HepG2 (cell line): ENCODE data around the gene CAT. TPM values are rescaled to one million over a fixed set of nuclear protein-coding genes. Genes with fewer than 3 reads are reported as not detected.

Source experiments
- FOXC1 ChIP-seq: sonication (generic); formaldehyde crosslinking; IDR thresholded peaks from 2 replicates; pipeline ENCODE4 v1.8.0; 2022; ENCODE audit warnings: mild to moderate bottlenecking, missing genetic modification reagents, borderline replicate concordance
- MIER3 ChIP-seq: IDR thresholded peaks from 2 replicates; pipeline ENCODE4 v1.6.1; 2016; ENCODE audit warnings: missing compliant biosample characterization, borderline replicate concordance
- NAIF1 ChIP-seq: sonication (generic); formaldehyde crosslinking; IDR thresholded peaks from 2 replicates; pipeline ENCODE4 v1.5.0; 2020; ENCODE audit warnings: mild to moderate bottlenecking, missing genetic modification reagents, borderline replicate concordance
- RBFOX2 ChIP-seq: fragments of 200-400 bp; formaldehyde crosslinking; IDR thresholded peaks from 2 replicates; pipeline ENCODE4 v1.6.1; 2017; ENCODE audit warnings: low read depth, mild to moderate bottlenecking, low read length
- RBM39 ChIP-seq: fragments of 200-400 bp; formaldehyde crosslinking; IDR thresholded peaks from one replicate; pipeline ENCODE4 v1.6.1; 2018; ENCODE audit warnings: antibody characterized with exemption, mild to moderate bottlenecking, low read depth, low read length; ENCODE audit not compliant: poor library complexity, severe bottlenecking
- TGIF2 ChIP-seq: IDR thresholded peaks from 2 replicates; pipeline ENCODE4 v1.6.1; 2016; ENCODE audit warnings: control low read depth, missing compliant biosample characterization
- TOE1 ChIP-seq: sonication (generic); formaldehyde crosslinking; IDR thresholded peaks from 2 replicates; pipeline ENCODE4 v1.4.0; 2020; ENCODE audit warnings: mild to moderate bottlenecking, missing genetic modification reagents
- U2AF2 ChIP-seq: fragments of 200-400 bp; formaldehyde crosslinking; IDR thresholded peaks from 2 replicates; pipeline ENCODE4 v1.6.1; 2017; ENCODE audit warnings: low read depth, mild to moderate bottlenecking, low read length
- ZBTB42 ChIP-seq: sonication (generic); formaldehyde crosslinking; IDR thresholded peaks from 2 replicates; pipeline ENCODE4 v1.5.0; 2020; ENCODE audit warnings: mild to moderate bottlenecking, missing genetic modification reagents
- ZEB1 ChIP-seq: IDR thresholded peaks from 2 replicates; pipeline ENCODE4 v1.6.1; 2012; ENCODE audit warnings: mild to moderate bottlenecking, low read depth, inconsistent platforms; ENCODE audit not compliant: insufficient replicate concordance
- ZKSCAN8 ChIP-seq: IDR thresholded peaks from 2 replicates; pipeline ENCODE4 v1.6.1; 2016; ENCODE audit warnings: borderline replicate concordance, missing genetic modification reagents, missing compliant biosample characterization
- ZNF224 ChIP-seq: sonication (generic); formaldehyde crosslinking; IDR thresholded peaks from 2 replicates; pipeline ENCODE4 v1.5.0; 2020; ENCODE audit warnings: mild to moderate bottlenecking, missing genetic modification reagents
- ZNF292 ChIP-seq: sonication (generic); formaldehyde crosslinking; IDR thresholded peaks from 2 replicates; pipeline ENCODE4 v1.8.1; 2022; ENCODE audit warnings: mild to moderate bottlenecking, low read depth, missing genetic modification reagents, borderline replicate concordance
- ZNF496 ChIP-seq: sonication (generic); formaldehyde crosslinking; IDR thresholded peaks from 2 replicates; pipeline ENCODE4 v1.8.1; 2023; ENCODE audit warnings: mild to moderate bottlenecking, moderate library complexity, missing genetic modification reagents; ENCODE audit not compliant: insufficient replicate concordance
- ZNF564 ChIP-seq: sonication (generic); formaldehyde crosslinking; IDR thresholded peaks from 2 replicates; pipeline ENCODE4 v1.8.1; 2023; ENCODE audit warnings: mild to moderate bottlenecking, missing genetic modification reagents
- ZNF615 ChIP-seq: sonication (generic); formaldehyde crosslinking; IDR thresholded peaks from 2 replicates; pipeline ENCODE4 v1.5.0; 2020; ENCODE audit warnings: mild to moderate bottlenecking, missing genetic modification reagents, borderline replicate concordance
- ZNF672 ChIP-seq: sonication (generic); formaldehyde crosslinking; IDR thresholded peaks from 2 replicates; pipeline ENCODE4 v1.8.1; 2022; ENCODE audit warnings: missing genetic modification reagents
- ZNF703 ChIP-seq: sonication (generic); formaldehyde crosslinking; IDR thresholded peaks from 2 replicates; pipeline ENCODE4 v1.5.1; 2020; ENCODE audit warnings: missing genetic modification reagents, mild to moderate bottlenecking, moderate library complexity, borderline replicate concordance
- ZNF781 ChIP-seq: sonication (generic); formaldehyde crosslinking; IDR thresholded peaks from 2 replicates; pipeline ENCODE4 v1.5.1; 2020; ENCODE audit warnings: borderline replicate concordance, mild to moderate bottlenecking, missing genetic modification reagents; ENCODE audit errors: not compliant biosample characterization
- polyA plus RNA-seq, 8 experiments: library from polyadenylated mRNA; depleted of rRNA in 3 of 8; stranded (reverse) in 7 of 8; unstranded in 1 of 8; fragments of >200 nt; fragmentation: Illumina TruSeq in 4 of 8; extraction: Trizol in 4 of 8; gene quantifications; 2 replicates each; pipeline versions ENCODE4 v1.2.1 to v1.2.3, GENCODE V29; 2011 to 2016; ENCODE audit warnings: low read depth in 4 of 8, missing spikeins in 1 of 8, mixed read lengths in 1 of 8; ENCODE audit not compliant: insufficient read depth in 1 of 8
- total RNA-seq, 5 experiments: library from RNA; depleted of rRNA; stranded (reverse); fragments of >200 nt; fragmentation: Illumina TruSeq; extraction: Trizol; gene quantifications; 2 replicates each; pipeline ENCODE4 v1.2.3, GENCODE V29; 2016; ENCODE audit warnings: low read depth in 1 of 5
- TF ChIP-seq, protein P1 (sequence below): sonication (generic); formaldehyde crosslinking; IDR thresholded peaks from 2 replicates; pipeline ENCODE4 v1.9.0; 2022; ENCODE audit warnings: low read depth, missing genetic modification reagents
- TF ChIP-seq, protein P2 (sequence below): IDR thresholded peaks from 2 replicates; pipeline ENCODE4 v1.6.1; 2016; ENCODE audit warnings: missing genetic modification reagents, missing compliant biosample characterization
- TF ChIP-seq, protein P3 (sequence below), 2 experiments: sonication (generic) in 1 of 2; formaldehyde crosslinking in 1 of 2; IDR thresholded peaks; 2 replicates each; pipeline versions ENCODE4 v1.4.0 to v1.6.1; 2016 to 2020; ENCODE audit warnings: borderline replicate concordance in 1 of 2, low read depth in 1 of 2, mild to moderate bottlenecking in 1 of 2, missing genetic modification reagents in 1 of 2

CAT gene
- total and polyA plus RNA-seq, 2 of the 13 experiments (the other 11 are each of a cell fraction or from before 2014, with no cell fraction given) = 107 to 136 TPM

DNA sequence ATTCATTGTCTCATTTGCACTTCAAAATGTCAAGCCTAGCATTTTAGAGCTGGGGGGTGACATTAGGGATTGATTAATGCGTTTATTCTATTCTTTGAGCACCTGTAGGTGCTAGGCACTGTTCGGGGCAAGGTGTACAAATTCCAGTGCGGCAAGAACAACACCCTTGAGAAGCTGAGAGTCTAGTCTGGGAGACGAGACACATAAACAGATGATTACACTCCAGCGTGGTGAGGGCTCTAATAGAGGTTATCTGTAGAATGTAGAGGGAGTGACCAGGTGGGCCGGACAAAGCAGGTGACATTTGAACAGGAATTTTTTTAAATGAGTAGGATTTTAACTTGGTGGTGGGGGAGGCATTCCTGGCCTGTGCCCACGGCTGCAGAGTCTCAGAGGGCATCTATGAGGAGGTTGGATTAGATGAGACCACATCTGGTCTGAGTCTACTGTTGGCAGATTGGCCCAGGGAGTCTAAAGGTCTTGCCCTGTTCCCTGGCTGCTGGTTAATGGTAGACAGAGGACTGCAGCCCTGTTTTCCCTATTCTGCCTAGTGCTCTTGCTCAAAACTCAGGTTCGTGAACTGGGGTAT is 970 bp downstream of the CAT start (continued):
- TF ChIP-seq, protein P1, sequence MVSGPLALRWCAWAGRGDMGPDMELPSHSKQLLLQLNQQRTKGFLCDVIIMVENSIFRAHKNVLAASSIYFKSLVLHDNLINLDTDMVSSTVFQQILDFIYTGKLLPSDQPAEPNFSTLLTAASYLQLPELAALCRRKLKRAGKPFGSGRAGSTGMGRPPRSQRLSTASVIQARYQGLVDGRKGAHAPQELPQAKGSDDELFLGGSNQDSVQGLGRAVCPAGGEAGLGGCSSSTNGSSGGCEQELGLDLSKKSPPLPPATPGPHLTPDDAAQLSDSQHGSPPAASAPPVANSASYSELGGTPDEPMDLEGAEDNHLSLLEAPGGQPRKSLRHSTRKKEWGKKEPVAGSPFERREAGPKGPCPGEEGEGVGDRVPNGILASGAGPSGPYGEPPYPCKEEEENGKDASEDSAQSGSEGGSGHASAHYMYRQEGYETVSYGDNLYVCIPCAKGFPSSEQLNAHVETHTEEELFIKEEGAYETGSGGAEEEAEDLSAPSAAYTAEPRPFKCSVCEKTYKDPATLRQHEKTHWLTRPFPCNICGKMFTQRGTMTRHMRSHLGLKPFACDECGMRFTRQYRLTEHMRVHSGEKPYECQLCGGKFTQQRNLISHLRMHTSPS (CRISPR knock-in tag) = peak; percentile 70; the same call in 1 of the 2 replicates
- TF ChIP-seq TGIF2 (CRISPR knock-in tag) (0 out of 2 replicates have a peak, but pooled peaks have one; percentile 23), FOXC1 (CRISPR knock-in tag) (0 out of 2 replicates have a peak, but pooled peaks have one; percentile 23), NAIF1 (CRISPR knock-in tag) (0 out of 2 replicates have a peak, but pooled peaks have one; percentile 15), ZNF703 (CRISPR knock-in tag) (no peak), U2AF2 (no peak), ZNF496 (CRISPR knock-in tag) (no peak), RBFOX2 (peak; percentile 43), ZNF781 (CRISPR knock-in tag) (peak; percentile 39), ZNF615 (CRISPR knock-in tag) (no peak), ZNF224 (CRISPR knock-in tag) (no peak), ZNF672 (no peak), ZEB1 (peak; percentile 6), ZBTB42 (0 out of 2 replicates have a peak, but pooled peaks have one; percentile 20), ZNF292 (CRISPR knock-in tag) (peak; percentile 50; the same call in 1 of the 2 replicates), RBM39 (no peak), ZKSCAN8 (CRISPR knock-in tag) (no peak), TOE1 (CRISPR knock-in tag) (no peak), MIER3 (CRISPR knock-in tag) (no peak), ZNF564 (no peak)
- TF ChIP-seq, protein P2, sequence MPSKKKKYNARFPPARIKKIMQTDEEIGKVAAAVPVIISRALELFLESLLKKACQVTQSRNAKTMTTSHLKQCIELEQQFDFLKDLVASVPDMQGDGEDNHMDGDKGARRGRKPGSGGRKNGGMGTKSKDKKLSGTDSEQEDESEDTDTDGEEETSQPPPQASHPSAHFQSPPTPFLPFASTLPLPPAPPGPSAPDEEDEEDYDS (CRISPR knock-in tag) = 0 out of 2 replicates have a peak, but pooled peaks have one; percentile 37
- TF ChIP-seq, protein P3, sequence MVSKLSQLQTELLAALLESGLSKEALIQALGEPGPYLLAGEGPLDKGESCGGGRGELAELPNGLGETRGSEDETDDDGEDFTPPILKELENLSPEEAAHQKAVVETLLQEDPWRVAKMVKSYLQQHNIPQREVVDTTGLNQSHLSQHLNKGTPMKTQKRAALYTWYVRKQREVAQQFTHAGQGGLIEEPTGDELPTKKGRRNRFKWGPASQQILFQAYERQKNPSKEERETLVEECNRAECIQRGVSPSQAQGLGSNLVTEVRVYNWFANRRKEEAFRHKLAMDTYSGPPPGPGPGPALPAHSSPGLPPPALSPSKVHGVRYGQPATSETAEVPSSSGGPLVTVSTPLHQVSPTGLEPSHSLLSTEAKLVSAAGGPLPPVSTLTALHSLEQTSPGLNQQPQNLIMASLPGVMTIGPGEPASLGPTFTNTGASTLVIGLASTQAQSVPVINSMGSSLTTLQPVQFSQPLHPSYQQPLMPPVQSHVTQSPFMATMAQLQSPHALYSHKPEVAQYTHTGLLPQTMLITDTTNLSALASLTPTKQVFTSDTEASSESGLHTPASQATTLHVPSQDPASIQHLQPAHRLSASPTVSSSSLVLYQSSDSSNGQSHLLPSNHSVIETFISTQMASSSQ (IDR thresholded peaks at IDR 0.05; ENCODE audit: low read depth) = peak; percentile 46
- TF ChIP-seq, protein P3 (CRISPR knock-in tag; IDR thresholded peaks at IDR 0.05; ENCODE audit: borderline replicate concordance) = no peak
